HG03460 (cell line): ENCODE results near the gene RRAD.

Experiments used
- ATAC-seq: cut with Tn5 transposase; IDR thresholded peaks from one replicate; pipeline ENCODE4 v1.9.1; 2021; ENCODE audit not compliant: unreplicated experiment

The RRAD gene

DNA sequence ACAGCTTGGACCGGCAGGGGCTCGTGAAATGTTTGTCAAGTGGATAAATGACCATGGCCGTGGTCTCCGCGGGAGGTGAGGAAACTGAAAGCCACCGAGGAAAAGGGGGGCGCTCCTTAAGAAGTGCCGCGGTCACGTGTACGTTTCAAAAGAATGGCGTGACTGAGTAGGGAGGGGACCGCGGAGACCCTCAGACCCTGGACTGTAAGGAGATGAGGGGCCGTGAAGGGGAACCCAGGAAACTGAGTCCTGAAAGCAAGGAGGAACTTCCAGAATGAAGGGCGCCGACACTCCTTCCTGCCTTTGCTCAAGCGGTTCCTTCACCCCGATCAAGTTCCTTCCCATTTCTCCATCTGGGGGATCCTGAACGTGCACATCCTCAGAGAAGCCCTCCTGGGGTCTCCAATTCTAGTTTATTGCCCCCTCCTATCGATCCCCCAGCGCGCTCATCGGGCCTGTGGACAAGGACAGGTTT is 9.5 kb upstream of the RRAD start:
- peak; percentile 9 for ATAC-seq

DNA sequence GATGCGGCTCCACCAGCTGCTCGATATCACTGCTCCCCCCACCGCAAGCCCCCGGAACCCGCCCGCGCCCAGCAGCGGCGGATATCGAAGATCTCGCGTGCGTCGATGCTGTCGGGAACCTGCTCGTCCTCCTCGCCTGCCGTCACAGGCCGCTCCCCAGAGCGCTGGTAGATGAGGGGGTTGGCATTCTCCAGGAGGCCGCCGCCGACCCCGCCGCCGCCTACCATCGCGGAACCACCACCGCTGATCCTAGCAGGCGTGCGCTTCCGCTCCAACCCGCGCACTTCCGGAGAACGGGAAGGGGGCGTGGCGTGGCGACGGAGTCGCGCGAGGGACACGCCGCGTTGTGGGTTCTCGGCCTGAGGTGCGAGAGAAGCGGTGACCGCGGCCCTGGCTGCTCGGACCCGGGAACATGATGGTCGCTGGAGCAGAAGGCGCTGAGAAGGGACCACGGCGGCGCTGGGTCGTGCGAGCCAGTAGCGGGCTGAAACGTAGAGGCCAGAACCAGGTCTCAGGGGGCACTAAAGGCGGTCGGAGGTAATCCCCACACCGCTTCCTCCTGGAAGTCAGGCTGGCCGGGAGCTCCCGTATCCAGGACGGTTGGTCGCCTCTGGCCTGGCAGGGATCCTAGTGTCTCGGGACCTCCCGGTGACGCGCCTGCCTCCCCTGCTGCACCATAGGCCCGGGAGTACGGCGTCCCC is 9.0 kb upstream of the RRAD start, which contains the start of gene CIAO2B:
CIAO2B (minus strand) TSS at position 265 of the 701 bp plus-strand sequence; CDS start at position 227, 38 bp downstream.
- peak; percentile 72 for ATAC-seq

DNA sequence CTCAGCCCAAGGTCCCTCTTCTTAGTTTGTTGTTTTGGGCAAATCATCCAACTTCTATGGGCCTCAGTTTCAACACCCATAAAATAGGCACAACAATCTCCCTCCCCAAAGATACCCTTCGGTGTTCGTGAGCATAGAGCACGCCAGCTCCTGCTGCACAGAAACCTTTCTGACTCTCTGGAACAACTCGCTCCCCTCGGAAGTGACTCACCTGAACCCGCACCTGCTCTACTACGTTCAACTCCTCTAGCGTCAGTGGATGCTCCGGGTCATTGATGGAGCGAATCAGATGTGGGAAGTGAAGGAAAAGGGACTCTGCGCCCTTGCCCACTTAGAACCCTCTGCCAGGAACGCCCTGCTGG is 8.4 kb upstream of the RRAD start:
- peak; percentile 21 for ATAC-seq

DNA sequence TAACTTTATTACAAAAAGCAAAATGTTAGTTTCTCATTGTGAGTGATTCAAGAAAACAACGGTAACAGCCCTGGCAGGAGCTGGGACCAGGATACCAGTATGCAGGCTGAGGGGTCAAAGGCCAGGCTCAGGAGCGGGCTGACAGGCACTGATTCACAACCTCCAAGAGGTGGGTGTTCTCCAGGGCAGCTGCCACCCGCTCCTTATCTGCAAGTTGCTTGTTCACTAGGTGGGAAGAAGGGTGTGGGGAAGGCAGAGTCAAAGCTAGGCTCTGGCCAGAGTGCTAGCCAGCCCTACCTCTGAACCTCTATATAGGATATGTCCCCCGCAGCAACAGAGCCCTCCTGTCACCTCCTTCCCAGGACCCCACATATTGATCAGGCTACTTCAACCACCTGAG is 6.7 kb upstream of the RRAD start:
- ATAC-seq, result no peak

DNA sequence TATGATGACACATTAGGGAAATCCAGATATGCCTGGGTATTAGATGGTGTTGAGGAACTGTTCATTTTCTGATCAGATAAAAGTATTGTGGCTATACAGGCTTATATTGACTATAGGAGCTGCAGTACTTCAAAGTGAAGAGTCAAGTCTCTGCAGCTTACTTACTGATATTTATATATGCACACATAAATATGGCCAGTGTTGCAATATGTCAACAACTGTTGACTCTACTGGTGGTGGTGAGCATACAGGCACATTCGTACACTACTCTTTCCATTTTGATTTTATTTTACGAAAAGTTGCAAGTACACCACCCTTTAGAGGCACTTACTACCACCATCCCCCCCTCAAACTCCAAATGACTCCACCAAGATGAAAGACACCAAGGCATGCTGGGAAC is 6.3 kb upstream of the RRAD start:
- ATAC-seq, result no peak

DNA sequence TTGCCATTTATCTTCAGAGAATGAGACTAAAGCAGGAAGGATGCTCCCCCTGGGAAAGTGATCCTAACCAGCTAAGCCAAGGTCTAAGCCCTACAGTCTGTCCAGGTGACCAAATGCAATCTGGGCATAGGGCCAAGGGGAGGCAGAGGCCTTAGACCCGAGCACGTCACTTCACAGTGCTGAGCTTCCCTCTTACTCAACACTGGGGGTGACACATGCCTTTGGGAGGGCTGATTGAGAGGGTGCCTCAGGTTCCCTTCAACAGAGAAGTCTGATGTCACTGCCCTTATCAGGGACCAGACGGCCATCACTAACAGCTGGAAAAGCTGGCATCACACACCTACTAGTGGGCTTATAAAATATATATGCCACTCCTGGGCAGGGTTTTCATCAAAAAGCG is 4.9 kb upstream of the RRAD start:
- no peak for ATAC-seq

DNA sequence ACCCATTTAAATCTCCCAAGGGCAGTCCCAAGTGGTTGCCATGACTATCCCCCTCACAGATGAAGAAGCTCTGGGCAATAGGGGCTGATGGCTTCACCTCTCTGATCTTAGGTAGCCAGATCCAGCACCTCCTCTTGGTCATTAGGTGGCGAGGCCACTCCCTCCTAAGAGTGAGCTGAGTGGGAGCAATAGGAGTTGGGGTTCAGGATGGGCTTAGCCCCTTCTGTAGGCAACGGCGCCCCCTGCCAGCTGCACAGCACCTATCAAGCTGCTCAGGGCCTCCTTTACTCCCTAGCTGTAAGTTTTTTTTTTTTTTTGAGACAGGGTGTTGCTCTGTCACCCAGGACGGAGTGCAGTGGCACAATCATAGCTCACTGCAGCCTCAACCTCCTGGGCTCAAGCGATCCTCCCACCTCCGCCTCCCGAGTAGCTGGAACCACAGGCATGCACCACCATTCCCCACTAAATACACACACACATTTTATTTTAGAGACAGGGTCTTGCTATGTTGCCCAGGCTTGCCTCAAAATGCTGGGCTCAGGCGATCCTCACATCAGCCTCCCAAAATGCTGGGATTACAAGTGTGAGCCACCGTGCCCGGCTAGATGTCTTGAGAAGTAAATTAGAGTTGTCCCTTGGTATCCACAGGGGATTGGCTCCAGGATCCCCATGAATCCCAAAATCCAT is 3.5 kb upstream of the RRAD start:
- ATAC-seq, result no peak

DNA sequence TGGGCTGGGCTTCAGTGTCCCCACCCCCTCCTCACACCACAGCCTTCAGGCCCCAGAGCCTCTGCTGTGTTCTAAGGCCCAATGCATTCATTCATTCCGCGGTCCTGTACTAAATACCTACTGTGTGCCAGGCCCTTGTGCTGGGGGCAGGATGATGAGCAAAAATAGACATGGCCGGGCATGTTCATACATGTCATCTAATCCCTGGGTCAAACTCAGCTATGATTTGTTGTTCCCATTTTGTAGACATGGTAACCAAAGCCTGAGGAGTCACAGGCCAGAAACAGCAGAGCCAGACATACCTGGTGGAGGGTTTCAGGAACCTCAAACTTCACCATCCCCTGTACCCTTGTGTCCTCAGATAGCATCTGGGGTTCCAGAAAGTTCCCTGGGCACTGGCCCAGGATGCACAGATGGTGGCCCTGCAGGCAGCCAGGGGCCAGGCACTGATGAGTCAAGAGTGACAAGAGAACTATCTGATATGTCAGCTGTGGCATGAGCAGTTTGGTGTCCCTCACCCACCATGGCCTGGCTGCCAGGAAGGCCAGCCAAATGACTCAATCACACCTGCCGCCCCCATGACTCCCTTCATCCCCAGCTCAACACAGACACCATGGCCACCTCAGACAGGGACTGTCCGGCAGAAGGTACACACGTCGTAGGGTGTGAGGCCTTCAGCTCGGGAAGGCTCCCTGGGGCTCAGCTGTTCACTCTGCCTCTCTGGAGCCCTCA is 2.7 kb upstream of the RRAD start:
- ATAC-seq, result no peak

DNA sequence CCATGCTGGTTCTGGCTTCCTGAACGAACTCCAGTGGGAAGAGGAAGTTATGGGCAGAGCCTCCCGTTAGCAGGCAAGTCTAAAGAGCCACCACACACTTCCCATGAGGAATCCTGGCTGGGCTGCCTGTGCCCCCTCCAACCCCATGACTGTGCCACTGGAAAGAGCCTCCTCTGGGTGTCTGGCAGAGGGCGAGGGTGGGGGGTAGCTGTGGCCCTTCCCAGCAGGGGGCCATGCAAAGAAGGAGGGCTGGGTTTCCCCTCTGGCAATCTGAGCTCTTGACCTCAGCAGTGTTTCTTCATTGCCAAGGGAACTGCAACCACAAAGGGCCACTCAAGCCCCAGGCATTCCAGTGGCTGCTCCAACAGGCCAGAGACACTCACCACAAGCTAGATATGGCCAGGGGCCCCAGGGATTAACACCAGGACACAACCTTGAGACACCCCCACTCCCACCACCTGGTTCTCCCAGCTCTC is 1.7 kb upstream of the RRAD start:
- no peak for ATAC-seq

DNA sequence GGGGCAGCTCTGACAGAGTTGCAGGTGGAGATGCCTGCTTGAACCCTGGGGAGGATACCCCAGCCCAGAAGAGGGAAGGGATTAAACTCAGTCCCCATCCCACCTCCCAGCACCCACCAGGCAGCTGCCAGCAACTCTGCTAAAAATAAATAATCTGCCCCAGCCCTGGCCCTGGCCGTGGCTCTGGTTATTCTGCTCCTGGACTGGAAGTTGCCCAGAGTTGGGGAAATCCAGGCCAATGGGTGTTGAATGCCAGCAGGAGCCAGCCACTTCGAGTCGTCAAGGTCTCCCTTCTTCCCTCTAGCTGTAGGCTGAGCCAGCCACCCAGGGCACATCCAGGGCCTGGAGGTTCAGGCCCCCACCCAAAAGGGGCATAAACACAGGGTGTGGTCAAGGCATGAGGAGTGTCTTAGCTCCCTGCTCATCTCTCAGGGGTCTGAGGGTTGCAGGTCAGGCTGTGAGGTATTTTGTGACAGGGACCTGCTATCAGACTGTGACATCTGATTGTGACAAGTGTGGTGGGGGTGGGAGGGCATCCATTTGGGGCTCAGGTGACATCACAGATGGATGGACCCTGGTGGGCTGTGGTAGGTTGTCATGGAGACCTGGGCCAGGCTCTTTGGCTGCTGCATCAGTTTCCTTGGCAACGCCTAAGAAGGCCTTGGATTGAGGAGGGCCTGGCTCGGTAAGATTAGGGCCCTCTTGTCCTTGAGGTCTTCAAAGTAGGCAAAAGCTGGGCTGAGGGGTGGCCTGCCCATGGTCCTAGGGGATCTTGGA is 1.0 kb upstream of the RRAD start:
- ATAC-seq, result no peak

DNA sequence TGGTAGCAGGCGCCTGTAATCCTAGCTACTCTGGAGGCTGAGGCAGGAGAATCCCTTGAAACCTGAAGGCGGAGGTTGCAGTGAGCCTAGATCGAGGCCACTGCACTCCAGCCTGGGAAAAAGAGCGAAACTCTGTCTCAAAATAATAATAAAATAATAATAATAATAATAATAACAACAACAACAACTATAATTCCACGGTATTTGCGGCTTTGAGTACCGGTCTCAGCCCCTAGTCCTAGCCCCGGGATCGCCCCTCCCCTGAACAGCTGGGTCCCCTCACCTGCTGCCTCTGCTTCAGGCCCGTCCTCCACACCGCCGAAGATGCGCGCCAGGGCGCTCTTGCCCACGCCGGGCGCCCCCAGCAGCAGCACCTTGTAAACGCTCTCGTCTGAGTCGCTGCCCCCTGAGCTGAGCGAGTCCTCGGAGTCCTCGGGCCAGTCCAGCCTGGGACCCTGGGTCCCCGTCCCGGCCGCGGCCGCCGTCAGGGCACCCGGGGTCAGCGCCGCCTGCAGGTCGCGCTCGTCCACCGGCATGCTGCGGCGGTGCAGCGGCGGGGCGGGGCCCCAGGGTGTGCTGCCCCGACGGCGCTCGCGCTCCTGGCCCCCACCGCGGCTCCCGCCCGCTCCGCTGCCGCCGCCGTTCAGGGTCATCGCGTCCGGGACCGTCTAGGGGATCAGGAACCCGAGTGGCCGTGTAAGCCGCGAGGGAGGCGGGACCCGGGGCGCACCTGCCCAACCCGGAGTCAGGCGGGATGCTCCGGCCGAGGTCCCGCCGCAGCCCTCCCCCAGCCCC is 611 bp downstream of the RRAD start:
- ATAC-seq, result no peak

DNA sequence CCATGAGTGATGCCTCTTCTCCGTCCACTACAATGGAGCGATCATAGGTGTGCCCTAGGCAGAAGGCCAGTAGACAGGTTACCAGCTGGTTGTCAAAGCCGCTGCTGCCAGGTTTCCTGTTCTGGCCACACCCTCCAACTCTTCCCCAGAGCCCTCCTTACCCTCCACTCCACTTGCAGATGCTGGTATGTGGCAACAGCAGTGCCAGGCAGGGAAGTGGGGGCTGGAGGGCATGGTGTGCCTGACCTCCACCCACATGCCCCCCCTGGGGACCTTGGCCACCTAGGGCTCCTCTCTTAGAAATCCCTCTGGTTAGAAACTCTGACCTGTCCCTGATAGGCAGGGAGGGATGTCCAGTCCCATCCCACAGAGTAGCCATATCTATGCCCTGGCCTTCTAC is 1.5 kb downstream of the RRAD start:
- no peak for ATAC-seq

DNA sequence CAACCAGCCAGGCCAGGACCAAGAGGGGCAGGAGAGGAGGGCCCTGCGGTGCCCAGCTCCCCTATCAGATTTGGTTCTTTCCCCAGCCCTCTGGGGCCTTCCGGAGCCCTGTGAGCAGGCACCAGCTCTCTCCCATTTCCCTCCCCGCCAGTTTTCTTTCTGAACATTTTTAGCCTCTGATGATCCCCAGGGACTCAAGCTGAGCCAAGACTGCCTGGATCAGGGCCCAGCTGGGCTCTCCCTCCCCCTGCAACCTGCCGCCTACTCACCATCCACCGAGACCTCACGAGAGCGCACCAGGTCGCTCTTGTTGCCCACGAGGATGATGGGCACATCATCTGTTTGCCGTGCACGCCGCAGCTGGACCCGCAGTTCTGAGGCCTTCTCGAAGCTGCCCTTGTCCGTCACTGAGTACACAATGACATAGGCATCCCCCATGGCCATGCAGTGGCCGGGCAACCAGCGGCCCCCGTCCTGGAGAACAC is 2.0 kb downstream of the RRAD start:
- ATAC-seq, result no peak

DNA sequence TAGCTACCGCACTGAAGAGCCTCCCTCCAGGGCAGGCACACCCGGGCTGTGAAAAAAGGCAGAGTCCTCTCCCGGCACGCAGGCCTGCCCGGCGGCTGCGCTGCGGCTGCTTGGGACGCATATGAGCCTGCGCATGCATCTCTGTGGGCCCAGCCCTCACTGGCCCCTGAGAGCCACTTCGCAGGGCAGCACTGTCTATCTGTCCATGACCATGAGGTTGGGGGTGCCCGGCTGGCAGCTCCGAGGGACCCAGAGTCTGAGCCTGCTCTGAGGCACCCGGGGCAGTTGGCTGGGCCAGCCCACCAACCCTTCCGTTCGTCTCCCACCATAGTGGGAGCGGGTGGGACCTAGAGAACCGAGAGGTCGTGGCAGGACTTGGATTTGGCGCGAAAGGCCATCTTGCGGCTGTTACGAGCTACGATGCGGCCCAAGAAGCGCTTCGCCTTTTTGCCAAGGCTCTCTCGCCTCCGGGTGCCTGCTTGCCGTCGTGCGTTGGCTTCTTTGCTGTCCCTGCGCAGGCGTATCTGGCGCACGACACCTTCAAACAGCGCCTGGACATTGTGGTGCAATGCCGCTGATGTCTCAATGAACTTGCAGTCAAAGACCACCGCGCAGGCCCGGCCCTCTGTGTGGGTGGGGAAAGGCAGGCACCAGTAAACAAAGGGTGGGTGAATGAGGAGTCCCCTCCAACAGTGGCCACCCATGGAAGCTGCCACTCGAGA is 3.4 kb downstream of the RRAD start:
- ATAC-seq, result no peak

DNA sequence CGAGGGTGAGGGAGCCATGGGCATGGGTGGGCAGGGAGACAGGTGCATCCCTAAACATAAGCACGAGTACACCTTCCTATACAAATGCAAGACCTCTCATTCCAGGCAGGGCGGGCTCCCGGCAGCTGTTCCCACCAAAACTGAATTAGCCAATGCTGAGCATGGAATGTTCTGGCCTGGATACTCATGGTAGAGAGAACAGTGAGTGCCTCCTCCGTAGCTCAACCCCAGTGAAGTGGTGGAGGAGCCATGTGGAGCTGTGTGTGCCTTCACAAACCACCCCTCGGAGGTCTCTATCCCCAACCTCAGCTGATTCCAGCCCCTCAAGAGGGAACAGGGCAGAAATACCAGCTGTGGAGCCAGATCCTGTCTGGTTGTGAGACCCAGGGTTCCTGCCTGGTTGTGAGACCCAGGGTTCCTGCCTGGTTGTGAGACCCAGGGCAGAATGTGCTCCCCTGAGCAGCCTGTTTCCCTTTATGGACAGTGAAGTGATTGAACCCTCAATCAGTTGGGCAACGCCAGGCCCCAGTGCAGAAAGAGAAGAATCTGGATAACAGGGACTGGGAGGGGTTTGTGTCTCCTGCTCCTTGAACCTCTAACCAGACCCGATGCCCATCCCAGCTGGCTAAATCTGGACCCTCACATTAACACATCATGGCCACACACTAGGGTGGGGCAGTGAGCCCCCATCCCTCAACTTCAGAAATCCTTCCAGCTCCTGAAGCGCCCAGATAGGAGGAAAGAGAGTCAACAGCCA is 4.2 kb downstream of the RRAD start:
- no peak for ATAC-seq

DNA sequence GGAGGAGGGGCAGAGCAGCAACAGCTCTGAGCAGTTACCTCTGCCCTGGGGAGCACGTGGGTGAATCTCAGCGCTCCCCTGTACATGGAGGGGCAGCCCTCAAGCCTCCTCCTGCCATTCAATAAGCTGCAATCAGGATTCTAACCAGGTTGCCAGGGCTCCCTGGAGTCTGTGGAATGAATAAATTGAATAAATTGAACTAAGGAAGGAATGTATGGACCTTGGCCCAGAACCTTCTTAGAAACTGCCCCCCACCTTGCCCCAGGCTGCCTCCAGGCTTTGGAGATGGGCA is 5.1 kb downstream of the RRAD start:
- no peak for ATAC-seq

DNA sequence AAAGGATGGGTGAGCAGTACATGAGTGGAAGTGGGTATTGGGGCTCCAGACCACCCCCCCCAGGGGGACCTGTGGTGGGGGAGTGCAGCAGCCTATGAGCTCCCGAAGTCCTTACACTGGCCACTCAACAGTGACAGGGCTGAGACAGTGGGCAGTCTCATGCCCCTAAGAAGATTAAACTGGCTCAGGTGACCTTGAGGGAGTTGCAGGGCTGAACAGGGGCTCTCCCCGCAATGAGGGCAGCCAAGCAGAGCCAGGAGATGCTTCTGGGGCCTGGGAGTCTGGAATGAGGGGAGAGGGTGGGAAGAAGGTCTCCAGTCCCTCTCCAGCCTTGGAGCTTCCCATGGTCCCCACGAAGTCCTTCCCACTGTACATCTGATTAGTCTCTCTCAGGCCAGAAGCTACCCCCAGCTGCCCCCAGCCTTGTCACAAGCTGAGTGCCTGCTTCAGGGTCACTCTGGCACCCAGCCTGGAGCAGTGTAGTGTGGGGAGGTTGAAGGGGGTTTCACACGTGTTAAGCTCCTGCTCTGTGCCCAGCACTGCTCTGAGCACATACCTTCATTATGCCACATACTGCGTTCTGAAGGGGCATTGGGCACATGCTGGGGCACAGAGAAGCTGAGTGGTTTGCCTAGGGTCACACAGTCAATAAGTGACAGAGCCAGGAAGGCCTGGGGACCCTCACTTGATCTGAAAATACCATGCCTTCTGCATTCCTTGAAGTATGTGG is 5.6 kb downstream of the RRAD start:
- no peak for ATAC-seq

DNA sequence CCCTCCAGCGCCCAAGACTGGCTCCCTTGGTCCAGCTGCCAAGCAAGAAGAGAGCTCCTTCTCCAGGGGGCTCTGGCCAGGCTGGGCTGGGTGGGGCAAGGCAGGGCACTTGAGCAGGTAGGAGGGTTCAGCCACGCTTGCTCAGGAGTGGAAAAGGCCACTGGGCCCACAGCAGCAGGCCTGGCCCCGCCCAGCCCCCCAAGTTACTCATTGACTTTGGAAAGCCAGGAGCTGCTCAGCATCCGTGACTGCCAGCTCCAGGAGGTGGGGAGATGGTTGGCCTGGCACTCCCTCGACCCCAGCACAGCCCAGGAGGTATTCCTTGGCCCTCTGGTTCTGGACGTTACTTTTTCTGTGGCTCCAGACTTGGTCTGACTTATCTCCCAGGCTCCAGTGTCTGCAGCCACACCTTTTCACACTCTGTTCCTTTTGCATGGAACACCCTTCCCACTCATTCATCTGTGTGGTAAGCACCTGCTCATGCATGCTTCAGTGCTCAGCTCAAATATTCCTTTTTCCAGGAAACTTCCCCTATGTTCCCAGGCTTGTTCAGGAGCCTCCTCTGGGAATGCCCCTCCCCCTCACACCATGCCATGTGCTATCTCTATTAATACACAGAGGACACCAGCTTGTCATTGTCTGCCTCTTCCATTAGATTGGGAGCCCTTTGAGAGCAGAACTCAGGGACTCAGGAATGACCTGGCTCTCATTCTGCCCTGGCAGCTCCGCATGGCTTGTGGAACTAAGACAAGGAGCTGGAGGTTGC is 6.3 kb downstream of the RRAD start, which contains the start of gene CDH16:
CDH16 (minus strand) TSS at position 83 of the 766 bp plus-strand sequence. CDS start 820 bp downstream, outside the sequence.
- ATAC-seq, result no peak
